Aorta (tissue), 5 donors: ENCODE measurements around the gene WNT5A. TPM values are rescaled to one million over a fixed set of nuclear protein-coding genes. Genes with fewer than 3 reads are reported as not detected.
A peak's percentile ranks its signal among the peaks of the same experiment; 100 is the strongest.

ENCODE experiments used
- ATAC-seq: fragments of 200-7000 bp; cut with Tn5 transposase; one replicate; pipeline ENCODE4 v1.9.1; 2022; ENCODE audit warnings: moderate library complexity; ENCODE audit not compliant: low FRiP score
- DNase-seq, 2 donors: peaks; one replicate each; pipeline ENCODE4 v3.0.0-alpha.2; 2020
- H3K27ac ChIP-seq, 2 donors: one replicate each; pipeline ENCODE4 v1.5.1; 2013; ENCODE audit warnings: low read length in 2 of 2, mild to moderate bottlenecking in 2 of 2, moderate library complexity in 2 of 2, control low read depth in 1 of 2, inconsistent platforms in 1 of 2, low read depth in 1 of 2
- H3K27me3 ChIP-seq, 2 donors: one replicate each; pipeline ENCODE4 v1.6.1; 2013; ENCODE audit warnings: control low read depth in 1 of 2, low read length in 1 of 2, mild to moderate bottlenecking in 1 of 2, moderate library complexity in 1 of 2; ENCODE audit not compliant: insufficient read depth in 2 of 2, control insufficient read depth in 1 of 2
- H3K36me3 ChIP-seq, 2 donors: one replicate each; pipeline ENCODE4 v1.6.1; 2013; ENCODE audit warnings: control low read depth in 1 of 2, low read length in 1 of 2, mild to moderate bottlenecking in 1 of 2; ENCODE audit not compliant: insufficient read depth in 2 of 2, control insufficient read depth in 1 of 2
- H3K4me1 ChIP-seq, 2 donors: one replicate each; pipeline ENCODE4 v1.6.1; 2013; ENCODE audit warnings: low read length in 2 of 2, control low read depth in 1 of 2, mild to moderate bottlenecking in 1 of 2, moderate library complexity in 1 of 2; ENCODE audit not compliant: insufficient read depth in 2 of 2, control insufficient read depth in 1 of 2
- H3K4me3 ChIP-seq, 2 donors: one replicate each; pipeline ENCODE4 v1.5.1; 2013; ENCODE audit warnings: low read length in 2 of 2, control low read depth in 1 of 2, mild to moderate bottlenecking in 1 of 2
- H3K9me3 ChIP-seq: one replicate; pipeline ENCODE4 v1.6.1; 2013; ENCODE audit warnings: mild to moderate bottlenecking, low read length; ENCODE audit not compliant: control insufficient read depth
- WGBS, 2 donors: extraction: QIAGEN DNeasy Blood & Tissue Kit; methylation state at CpG; one replicate each; pipeline ENCODE4 v1.1.7; 2013; 5-methylcytosine and 5-hydroxymethylcytosine counted together
- intact Hi-C, 2 donors: fragments of 100-400 bp; cut with DNase I; formaldehyde crosslinking; loops; one replicate each; pipeline versions ENCODE4 v1.14.2 to v1.15.0; 2022
- polyA plus RNA-seq, 2 donors: library from polyadenylated mRNA; stranded (reverse); fragments of 200-250 nt; gene quantifications; one replicate each; pipeline ENCODE4 v1.2.3, GENCODE V29; 2013
- total RNA-seq, 2 donors: library from RNA; stranded (reverse); fragmentation: NEBNext Ultra II Directional; extraction: Animal tissue kit (Norgen Biotek cat#: 25700); gene quantifications; one replicate each; pipeline ENCODE4 v1.2.1, GENCODE V29; 2021
- donor health status: healthy with polysubstance abuse.
- donor health status: Bipolar disorder and iron deficiency.
- donor health status: DM: no; HTN: no; CAD: no.
- donor health status: DM: no; HTN: no; CAD: no.
- donor health status: DM: yes; HTN: yes; CAD: no.

Gene WNT5A
- total and polyA plus RNA-seq, 4 donors = 0.13 to 10.6 (median 0.43) TPM

DNA sequence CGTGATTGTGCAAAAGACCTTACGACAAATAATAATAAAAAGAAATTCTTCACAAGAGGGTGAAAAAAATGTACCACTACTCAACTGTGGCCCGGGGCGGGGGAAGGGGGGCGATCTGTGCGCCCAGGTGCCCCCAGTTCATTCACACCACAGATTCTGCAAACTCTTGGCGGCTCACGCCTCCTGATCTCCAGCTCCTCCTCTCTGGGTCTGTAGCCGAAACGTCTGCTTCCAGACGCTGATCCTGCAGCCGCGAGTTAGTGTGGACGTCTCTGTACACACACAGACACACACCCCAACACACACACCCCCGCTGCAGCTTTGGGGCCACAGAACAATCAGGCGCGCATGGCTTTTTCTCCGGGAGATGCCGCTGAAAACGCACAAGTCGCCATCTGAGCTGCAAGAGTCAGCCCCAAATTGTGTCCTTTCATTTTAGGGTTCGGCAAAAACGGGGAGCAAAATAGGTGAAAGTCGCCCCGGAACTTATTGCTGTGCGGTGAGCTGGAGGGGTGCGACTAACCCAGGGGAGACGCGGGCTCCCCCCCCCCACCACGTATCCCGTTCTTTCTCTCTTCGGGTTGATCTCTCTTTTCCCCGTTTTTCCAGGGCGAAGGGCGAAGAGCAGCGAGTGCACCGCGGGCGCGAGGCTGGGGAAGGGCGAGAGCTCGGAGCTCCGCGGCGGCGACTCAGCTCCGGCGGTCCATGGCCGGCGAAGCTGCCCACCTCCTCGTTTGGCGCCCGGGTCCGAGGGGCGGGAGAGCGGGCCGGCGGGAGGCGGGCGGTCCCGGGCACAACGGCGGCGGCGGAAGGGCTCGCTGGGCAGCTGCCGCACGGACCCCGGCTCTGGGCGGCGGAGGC lies 505 bp upstream of the WNT5A start:
- no peak for ATAC-seq
- Histone ChIP-seq H3K27ac (no peak overlapping the region), H3K4me1 (no peaks in the 10 kb centered on the region), H3K36me3 (no peaks in the 10 kb centered on the region), H3K9me3 (no peaks in the 10 kb centered on the region), H3K27me3 (no peaks in the 10 kb centered on the region), H3K4me3 (peak overlapping the region; percentile 38 to 66)
- 0% methylated on average over 48 to 71 of the region's 71 CpGs for WGBS, 2 donors
- intact Hi-C loops = loop anchor here in 1 of 2 donors (10.0 kb wide), 1 partner anchor 1007 kb away; no protein-coding TSS in a partner anchor
- no peak for DNase-seq

DNA sequence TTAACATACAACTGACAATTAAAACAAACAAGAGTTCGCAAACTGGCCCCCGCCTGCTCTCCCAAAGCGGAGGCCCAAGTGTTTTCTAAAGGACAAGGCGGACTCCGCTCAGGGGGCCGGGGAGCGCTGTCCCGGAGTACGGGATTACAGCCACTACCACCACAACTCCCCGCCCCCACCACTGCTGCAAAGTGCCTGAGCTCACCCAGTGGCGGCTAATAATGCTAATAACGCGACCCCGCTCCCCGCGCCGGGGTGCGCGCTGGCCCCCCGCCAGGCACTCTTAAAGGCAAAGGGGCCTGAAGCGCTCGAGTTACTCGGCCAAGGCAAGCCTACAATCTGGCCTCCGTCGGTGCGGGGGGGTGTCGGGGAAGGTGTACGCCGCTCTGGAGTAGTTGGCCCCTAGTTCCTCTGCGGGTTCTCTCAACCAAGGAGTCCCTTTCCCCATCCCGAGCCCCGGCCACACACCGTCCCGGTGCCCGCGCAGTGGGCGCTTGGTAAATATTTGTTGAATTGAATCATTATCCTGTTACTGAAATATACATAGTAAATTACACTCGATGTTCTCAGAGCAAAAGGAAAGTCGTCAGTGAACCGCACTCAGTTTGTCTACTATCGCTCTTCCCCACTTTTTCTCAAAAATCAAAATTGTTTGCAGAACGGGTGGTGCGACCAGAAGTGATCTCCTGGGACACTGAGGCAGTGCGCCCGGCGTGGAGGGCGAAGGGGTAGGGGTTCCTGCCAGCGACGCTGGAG lies 827 bp downstream of the WNT5A start:
- H3K9me3 ChIP-seq = no peaks in the 10 kb centered on the region
- H3K27me3 ChIP-seq = peaks cover 0 to 1% of the 10 kb centered on the region in 2 donors
- ATAC-seq (peak; percentile 20), DNase-seq (peak; percentile 56 to 81)
- intact Hi-C loops = loop anchor here in 1 of 2 donors (10.0 kb wide), 1 partner anchor 1009 kb away; no protein-coding TSS in a partner anchor
- 1 to 4% methylated on average over 49 of the region's 49 CpGs for WGBS, 2 donors
- H3K27ac ChIP-seq = no peak overlapping the region
- no peaks in the 10 kb centered on the region for H3K4me1 ChIP-seq
- H3K4me3 ChIP-seq = peak overlapping the region; percentile 3 to 38
- no peaks in the 10 kb centered on the region for H3K36me3 ChIP-seq

- Histone ChIP-seq H3K4me3 (no peak overlapping the region), H3K27me3 (peaks cover 0 to 1% of the 10 kb centered on the region in 2 donors), H3K27ac (no peak overlapping the region), H3K4me1 (no peaks in the 10 kb centered on the region), H3K36me3 (no peaks in the 10 kb centered on the region), H3K9me3 (no peaks in the 10 kb centered on the region)
- peak; percentile 81 for ATAC-seq
- DNase-seq = peak; percentile 77 to 90
- 11 to 19% methylated on average over 38 to 57 of the region's 57 CpGs for WGBS, 2 donors
- intact Hi-C loops = loop anchor here (2.0 to 10.0 kb wide), 4 partner anchors 262 to 1010 kb away; no protein-coding TSS in a partner anchor
These were observed 2.0 kb downstream of the WNT5A start for GRCh38 chr3:55484801-55485791.

GRCh38 chr3:55484191-55484689 lies 2.9 kb downstream of the WNT5A start:
- DNase-seq (peak in 1 of 2 donors; percentile 73), ATAC-seq (no peak)
- intact Hi-C loops = loop anchor here (2.0 to 10.0 kb wide), 4 partner anchors 263 to 1011 kb away; no protein-coding TSS in a partner anchor
- H3K9me3 ChIP-seq = no peaks in the 10 kb centered on the region
- H3K4me1 ChIP-seq = no peaks in the 10 kb centered on the region
- no peak overlapping the region for H3K27ac ChIP-seq
- H3K36me3 ChIP-seq = no peaks in the 10 kb centered on the region
- 53 to 62% methylated on average over 20 of the region's 20 CpGs for WGBS, 2 donors
- peaks cover 0 to 1% of the 10 kb centered on the region in 2 donors for H3K27me3 ChIP-seq
- no peak overlapping the region for H3K4me3 ChIP-seq

GRCh38 chr3:55483196-55484095 lies 3.7 kb downstream of the WNT5A start:
- Histone ChIP-seq H3K4me3 (no peak overlapping the region), H3K36me3 (no peaks in the 10 kb centered on the region), H3K27ac (no peak overlapping the region), H3K4me1 (no peaks in the 10 kb centered on the region), H3K9me3 (no peaks in the 10 kb centered on the region), H3K27me3 (peaks cover 0 to 1% of the 10 kb centered on the region in 2 donors)
- WGBS, 2 donors = 41 to 54% methylated on average over 40 of the region's 40 CpGs
- ATAC-seq (no peak), DNase-seq (no peak)
- intact Hi-C loops = loop anchor here (2.0 to 10.0 kb wide), 4 partner anchors 263 to 1011 kb away; no protein-coding TSS in a partner anchor

DNA sequence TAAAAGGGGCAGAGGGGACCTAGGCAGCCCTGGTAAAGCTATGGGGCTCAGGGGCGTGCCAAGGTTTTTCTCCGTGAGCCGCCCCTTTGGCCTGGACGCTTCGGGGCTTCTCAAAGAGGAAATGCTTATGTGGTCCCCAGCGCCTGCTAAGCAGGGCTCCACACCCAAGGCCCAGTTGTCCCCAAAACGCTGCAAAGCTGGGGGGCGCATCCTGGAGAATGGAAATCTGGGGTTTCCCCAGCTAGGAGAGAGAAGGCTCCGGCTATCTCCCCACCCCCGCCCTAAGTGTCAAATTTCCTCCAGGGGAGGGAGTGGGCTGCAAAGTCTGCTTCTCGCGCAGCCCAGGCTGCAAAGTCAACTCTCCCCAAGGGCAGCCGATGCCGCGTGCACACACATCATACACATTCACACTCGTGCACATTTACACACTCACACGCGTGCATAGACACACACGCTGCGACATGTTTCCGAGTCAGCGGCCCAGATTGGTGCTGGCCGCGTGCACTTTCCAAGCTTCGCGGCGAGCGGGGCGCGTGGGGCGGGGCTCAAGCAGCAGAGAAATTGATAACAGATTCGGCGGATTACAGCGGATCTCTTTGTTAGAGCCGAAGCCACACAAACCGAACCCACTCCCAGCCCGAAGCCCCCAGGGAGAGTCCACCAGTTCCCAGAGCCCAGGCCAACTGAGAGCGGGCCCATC lies 4.5 kb downstream of the WNT5A start:
- Histone ChIP-seq H3K36me3 (no peaks in the 10 kb centered on the region), H3K27ac (no peak overlapping the region), H3K9me3 (no peaks in the 10 kb centered on the region), H3K4me1 (no peaks in the 10 kb centered on the region), H3K4me3 (no peak overlapping the region), H3K27me3 (peaks cover 0 to 1% of the 10 kb centered on the region in 2 donors)
- peak in 1 of 2 donors; percentile 71 for DNase-seq
- WGBS, 2 donors = 5 to 8% methylated on average over 38 of the region's 38 CpGs
- intact Hi-C loops = loop anchor here in 1 of 2 donors (10.0 kb wide), 1 partner anchor 1012 kb away; no protein-coding TSS in a partner anchor
- peak; percentile 2 for ATAC-seq
